SH-SY5Y (cell line): ENCODE measurements around the gene ISY1.

Experiments used
- GATA2 ChIP-seq: IDR thresholded peaks from 2 replicates; pipeline ENCODE4 v1.6.1; 2011; ENCODE audit warnings: mild to moderate bottlenecking, low read depth, low read length
- GATA3 ChIP-seq: IDR thresholded peaks from 2 replicates; pipeline ENCODE4 v1.6.1; 2011; ENCODE audit warnings: low read depth, mild to moderate bottlenecking, low read length, moderate library complexity

GRCh38 chr3:129082026-129082425 lies 78.8 kb downstream of the ISY1 start:
- no peak for TF ChIP-seq GATA3
- no peak for TF ChIP-seq GATA2
